Keratinocyte (primary cell): ENCODE results near the gene FPR3. TPM values are rescaled to one million over a fixed set of nuclear protein-coding genes. Genes with fewer than 3 reads are reported as not detected.

ENCODE experiments used
- DNase-seq: peaks from one replicate; pipeline ENCODE4 v3.0.0-alpha.2; 2011; ENCODE audit warnings: low read depth, missing footprints, low spot score
- FAIRE-seq: peaks from 2 replicates; lab custom pipeline; 2011; peaks lifted over from hg19 to GRCh38; lab: Jason Lieb, UNC
- H2AFZ ChIP-seq: 2 replicates; pipeline ENCODE4 v1.6.0; 2012; ENCODE audit warnings: low read length, control low read depth, inconsistent platforms; ENCODE audit not compliant: control insufficient read depth
- H3K27ac ChIP-seq: 2 replicates; pipeline ENCODE4 v1.5.1; 2011; ENCODE audit warnings: low read length; ENCODE audit not compliant: control insufficient read depth, insufficient read depth
- H3K27me3 ChIP-seq: 3 replicates; pipeline ENCODE4 v1.6.0; 2011; ENCODE audit warnings: low read length; ENCODE audit not compliant: control insufficient read depth, insufficient read depth; ENCODE audit errors: extremely low read depth
- H3K36me3 ChIP-seq, 2 experiments: 2 replicates in 1 of 2; 3 replicates in 1 of 2; pipeline ENCODE4 v1.5.1; 2011; ENCODE audit warnings: low read length in 2 of 2, mild to moderate bottlenecking in 1 of 2; ENCODE audit not compliant: control insufficient read depth in 2 of 2, insufficient read depth in 2 of 2; ENCODE audit errors: extremely low read depth in 1 of 2
- H3K4me1 ChIP-seq: 3 replicates; pipeline ENCODE4 v1.5.1; 2011; ENCODE audit warnings: low read length; ENCODE audit not compliant: control insufficient read depth, insufficient read depth; ENCODE audit errors: extremely low read depth
- H3K4me2 ChIP-seq: 3 replicates; pipeline ENCODE4 v1.6.0; 2011; ENCODE audit warnings: low read depth, low read length; ENCODE audit not compliant: control insufficient read depth, insufficient read depth; ENCODE audit errors: extremely low read depth
- H3K4me3 ChIP-seq, 3 experiments: fragments of 200-600 bp in 1 of 3; sonication (generic) in 1 of 3; 2 replicates in 2 of 3; 3 replicates in 1 of 3; pipeline ENCODE4 v1.5.1; 2011 to 2016; ENCODE audit warnings: low read length in 3 of 3, mild to moderate bottlenecking in 3 of 3, control low read depth in 2 of 3, inconsistent platforms in 1 of 3, low read depth in 1 of 3, mixed read lengths in 1 of 3, mixed run types in 1 of 3, moderate library complexity in 1 of 3; ENCODE audit not compliant: control insufficient read depth in 2 of 3, insufficient read depth in 2 of 3; ENCODE audit errors: extremely low read depth in 1 of 3
- H3K79me2 ChIP-seq: 2 replicates; pipeline ENCODE4 v1.6.0; 2012; ENCODE audit warnings: low read length; ENCODE audit not compliant: control insufficient read depth, insufficient read depth
- H3K9ac ChIP-seq: 3 replicates; pipeline ENCODE4 v1.6.0; 2011; ENCODE audit warnings: low read length; ENCODE audit not compliant: control insufficient read depth, insufficient read depth; ENCODE audit errors: extremely low read depth
- H3K9me1 ChIP-seq: 3 replicates; pipeline ENCODE4 v1.6.0; 2011; ENCODE audit warnings: low read length; ENCODE audit not compliant: control insufficient read depth, insufficient read depth; ENCODE audit errors: extremely low read depth
- H3K9me3 ChIP-seq: 2 replicates; pipeline ENCODE4 v1.5.1; 2012; ENCODE audit warnings: low read depth, low read length; ENCODE audit not compliant: control insufficient read depth
- H4K20me1 ChIP-seq: 3 replicates; pipeline ENCODE4 v1.6.0; 2011; ENCODE audit warnings: low read length; ENCODE audit not compliant: control insufficient read depth, insufficient read depth; ENCODE audit errors: extremely low read depth
- CTCF ChIP-seq, 3 experiments: IDR thresholded peaks in 1 of 3; conservative IDR thresholded peaks in 1 of 3; optimal IDR thresholded peaks in 1 of 3; 2 replicates in 2 of 3; 3 replicates in 1 of 3; pipeline versions ENCODE3 to v1.5.1; 2011; ENCODE audit warnings: low read length in 3 of 3, mild to moderate bottlenecking in 3 of 3, moderate library complexity in 2 of 3, control low read depth in 1 of 3, inconsistent platforms in 1 of 3; ENCODE audit not compliant: insufficient read depth in 2 of 3; ENCODE audit errors: extremely low read depth in 1 of 3
- EZH2 ChIP-seq: IDR thresholded peaks from one replicate; pipeline ENCODE4 v1.6.1; 2012; ENCODE audit warnings: inconsistent platforms, mild to moderate bottlenecking, low read length, moderate library complexity
- dilution Hi-C: fragments of 300-500 bp; cut with MboI; formaldehyde crosslinking; loops from one replicate; pipeline ENCODE4 v1.7.0; 2020; ENCODE audit warnings: low sequenced_read_pairs; ENCODE audit not compliant: extremely low pct_ligation_motif_present
- polyA plus RNA-seq, 5 experiments: library from polyadenylated mRNA; depleted of rRNA in 3 of 5; stranded (reverse) in 3 of 5; stranded (forward) in 1 of 5; unstranded in 1 of 5; fragments of >200 nt; gene quantifications; 1 replicate in 1 of 5; 2 replicates in 3 of 5; 3 replicates in 1 of 5; pipeline versions ENCODE4 v1.2.1 to v1.2.3, GENCODE V29; 2011 to 2012; ENCODE audit warnings: missing spikeins in 2 of 5, low read depth in 1 of 5, low replicate concordance in 1 of 5

Gene FPR3
- polyA plus RNA-seq, 1 donor (not counting 4 experiments of a cell fraction or from before 2014, with no cell fraction given) = not detected

- DNase-seq (no peak), FAIRE-seq (no peak)
- peaks cover 6% of the 10 kb centered on the region for H3K4me1 ChIP-seq
- TF ChIP-seq CTCF (optimal IDR thresholded peaks at IDR 0.05 in 1 of 3, IDR thresholded peaks at IDR 0.05 in 1 of 3, conservative IDR thresholded peaks at IDR 0.05 in 1 of 3; ENCODE audit: extremely low read depth in 1 of 3, insufficient read depth in 2 of 3, low read length in 3 of 3) = no peak
- no peak for TF ChIP-seq EZH2
- H3K36me3 ChIP-seq = no peaks in the 10 kb centered on the region
- no peaks in the 10 kb centered on the region for H3K9me3 ChIP-seq
- no peak overlapping the region for H2AFZ ChIP-seq
- H4K20me1 ChIP-seq = no peaks in the 10 kb centered on the region
- no peaks in the 10 kb centered on the region for H3K27me3 ChIP-seq
- H3K9me1 ChIP-seq = no peaks in the 10 kb centered on the region
- H3K4me2 ChIP-seq = no peak overlapping the region
- H3K9ac ChIP-seq = no peak overlapping the region
- H3K27ac ChIP-seq = no peak overlapping the region
- dilution Hi-C loops = no loop called here
- H3K4me3 ChIP-seq = no peak overlapping the region
- no peaks in the 10 kb centered on the region for H3K79me2 ChIP-seq
Measured at GRCh38 chr19:51754770-51755169, 40.2 kb upstream of the FPR3 start.

- dilution Hi-C loops = no loop called here
- no peaks in the 10 kb centered on the region for H3K27me3 ChIP-seq
- no peaks in the 10 kb centered on the region for H3K36me3 ChIP-seq
- H3K4me1 ChIP-seq = peaks cover 3% of the 10 kb centered on the region
- no peak overlapping the region for H2AFZ ChIP-seq
- DNase-seq (no peak), FAIRE-seq (no peak)
- TF ChIP-seq EZH2 (no peak), CTCF (optimal IDR thresholded peaks at IDR 0.05 in 1 of 3, IDR thresholded peaks at IDR 0.05 in 1 of 3, conservative IDR thresholded peaks at IDR 0.05 in 1 of 3; ENCODE audit: extremely low read depth in 1 of 3, insufficient read depth in 2 of 3, low read length in 3 of 3) (no peak)
- H3K79me2 ChIP-seq = no peaks in the 10 kb centered on the region
- H4K20me1 ChIP-seq = no peaks in the 10 kb centered on the region
- no peak overlapping the region for H3K27ac ChIP-seq
- H3K4me2 ChIP-seq = no peak overlapping the region
- no peak overlapping the region for H3K4me3 ChIP-seq
- H3K9ac ChIP-seq = no peak overlapping the region
- H3K9me3 ChIP-seq = no peaks in the 10 kb centered on the region
- H3K9me1 ChIP-seq = no peaks in the 10 kb centered on the region
Measured at GRCh38 chr19:51755571-51755970, 39.4 kb upstream of the FPR3 start.
